B cell (primary cell): ENCODE results near the gene NLGN1. TPM values are rescaled to one million over a fixed set of nuclear protein-coding genes. Genes with fewer than 3 reads are reported as not detected.
"Not testable (repeated sequence)": the region's sequence is repeated elsewhere in the genome, so short reads cannot be mapped to it uniquely, and the experiment has no call there.

Experiments used
- ATAC-seq: fragments of 200-7000 bp; cut with Tn5 transposase; one replicate; pipeline ENCODE4 v1.10.0; 2021; ENCODE audit warnings: low read depth, mild to moderate bottlenecking, moderate number of reproducible peaks, moderate library complexity
- CTCF ChIA-PET: fragments of 350-600 bp; sonication (Branson Sonifier 250); formaldehyde crosslinking; loops from one replicate; lab custom pipeline; 2021; ENCODE audit warnings: antibody characterized with exemption, inconsistent platforms; lab: Charles Lee
- POLR2A ChIA-PET: fragments of 350-600 bp; sonication (Branson Sonifier 250); formaldehyde crosslinking; loops from one replicate; lab custom pipeline; 2021; ENCODE audit warnings: antibody characterized with exemption; lab: Charles Lee
- DNase-seq: peaks from one replicate; pipeline ENCODE4 v3.0.0; 2013
- H2AFZ ChIP-seq: 2 replicates; pipeline ENCODE4 v1.6.1; 2012; ENCODE audit warnings: mild to moderate bottlenecking, low read depth, low read length; ENCODE audit not compliant: insufficient read depth, poor library complexity, severe bottlenecking
- H3K27ac ChIP-seq, 2 donors: 1 replicate in 1 of 2; 2 replicates in 1 of 2; pipeline ENCODE4 v1.5.1; 2012 to 2013; ENCODE audit warnings: low read length in 2 of 2, mild to moderate bottlenecking in 2 of 2, moderate library complexity in 1 of 2
- H3K27me3 ChIP-seq, 4 experiments: fragments of 200-600 bp in 1 of 4; sonication (generic) in 1 of 4; replicated peaks in 1 of 4; 1 replicate in 2 of 4; 2 replicates in 2 of 4; pipeline versions ENCODE4 v1.6.1 to v1.7.0; 2013 to 2016; ENCODE audit warnings: low read length in 3 of 4, mild to moderate bottlenecking in 2 of 4, mixed read lengths in 1 of 4, moderate library complexity in 1 of 4; ENCODE audit not compliant: insufficient read depth in 4 of 4, control insufficient read depth in 3 of 4; ENCODE audit errors: control extremely low read depth in 1 of 4
- H3K36me3 ChIP-seq, 2 experiments: replicated peaks in 1 of 2; 1 replicate in 1 of 2; 2 replicates in 1 of 2; pipeline versions ENCODE4 v1.6.1 to v1.7.1; 2013; ENCODE audit warnings: low read length in 1 of 2; ENCODE audit not compliant: insufficient read depth in 2 of 2, control insufficient read depth in 1 of 2; ENCODE audit errors: control extremely low read depth in 1 of 2, extremely low read depth in 1 of 2
- H3K4me1 ChIP-seq, 2 donors: fragments of 200-600 bp in 1 of 2; sonication (generic) in 1 of 2; 1 replicate in 1 of 2; 2 replicates in 1 of 2; pipeline versions ENCODE4 v1.5.1 to v1.6.1; 2013 to 2017; ENCODE audit warnings: low read length in 2 of 2; ENCODE audit not compliant: control insufficient read depth in 2 of 2, insufficient read depth in 2 of 2
- H3K4me2 ChIP-seq: replicated peaks from 2 replicates; pipeline ENCODE3; 2012; ENCODE audit warnings: mild to moderate bottlenecking, low read depth, low read length; ENCODE audit not compliant: poor library complexity, severe bottlenecking
- H3K4me3 ChIP-seq, 5 experiments: fragments of 200-600 bp in 1 of 5; sonication (generic) in 1 of 5; 1 replicate in 3 of 5; 2 replicates in 2 of 5; pipeline versions ENCODE4 v1.5.1 to v1.7.0; 2011 to 2016; ENCODE audit warnings: low read length in 4 of 5, mild to moderate bottlenecking in 4 of 5, low read depth in 2 of 5, control low read depth in 1 of 5, moderate library complexity in 1 of 5; ENCODE audit not compliant: insufficient read depth in 1 of 5; ENCODE audit errors: control extremely low read depth in 1 of 5, extremely low read depth in 1 of 5
- H3K79me2 ChIP-seq: fragments of 200-600 bp; sonication (generic); one replicate; pipeline ENCODE4 v1.6.0; 2016; ENCODE audit warnings: low read length; ENCODE audit not compliant: control insufficient read depth, insufficient read depth
- H3K9ac ChIP-seq: fragments of 200-600 bp; sonication (generic); 2 replicates; pipeline ENCODE4 v1.6.1; 2017; ENCODE audit warnings: mild to moderate bottlenecking, low read length, moderate library complexity
- H3K9me3 ChIP-seq, 3 donors: one replicate each; pipeline versions ENCODE4 v1.6.1 to v1.7.1; 2013; ENCODE audit warnings: low read length in 2 of 3; ENCODE audit not compliant: control insufficient read depth in 2 of 3, insufficient read depth in 1 of 3; ENCODE audit errors: control extremely low read depth in 1 of 3
- H4K20me1 ChIP-seq: 2 replicates; pipeline ENCODE4 v1.6.0; 2012; ENCODE audit warnings: mild to moderate bottlenecking, low read length; ENCODE audit not compliant: insufficient read depth, control insufficient read depth, poor library complexity, severe bottlenecking
- H3K27ac Mint-ChIP-seq: one replicate; pipeline ENCODE4 v1.8.0; 2021; ENCODE audit warnings: mixed read lengths
- H3K27me3 Mint-ChIP-seq: one replicate; pipeline ENCODE4 v1.8.0; 2021; ENCODE audit warnings: mixed read lengths
- H3K4me1 Mint-ChIP-seq: one replicate; pipeline ENCODE4 v1.8.0; 2021; ENCODE audit warnings: mixed read lengths
- H3K4me3 Mint-ChIP-seq: one replicate; pipeline ENCODE4 v1.8.0; 2021; ENCODE audit warnings: mixed read lengths
- H3K9me3 Mint-ChIP-seq: one replicate; pipeline ENCODE4 v1.8.0; 2022; ENCODE audit warnings: mixed read lengths; ENCODE audit not compliant: insufficient read depth
- EZH2 ChIP-seq: IDR thresholded peaks from 2 replicates; pipeline ENCODE4 v1.6.1; 2012; ENCODE audit warnings: borderline replicate concordance, low read depth, mild to moderate bottlenecking, moderate library complexity, low read length; ENCODE audit not compliant: insufficient read depth, poor library complexity, severe bottlenecking
- WGBS: methylation state at CpG from one replicate; pipeline ENCODE4 v1.1.5; 2013; ENCODE audit warnings: missing lambda C conversion rate; ENCODE audit not compliant: insufficient coverage; 5-methylcytosine and 5-hydroxymethylcytosine counted together
- intact Hi-C: fragments of 100-400 bp; cut with micrococcal nuclease; formaldehyde crosslinking; loops from one replicate; pipeline ENCODE4 v1.10.0; 2022
- polyA plus RNA-seq: library from polyadenylated mRNA; depleted of rRNA; stranded (reverse); fragments of >200 nt; gene quantifications from 2 replicates; pipeline ENCODE4 v1.2.3, GENCODE V29; 2012
- total RNA-seq, 2 donors: library from RNA; stranded (reverse); fragments of 120-200 nt in 1 of 2; gene quantifications; 1 replicate in 1 of 2; 2 replicates in 1 of 2; pipeline versions ENCODE4 v1.2.3 to v1.2.4, GENCODE V29; 2013 to 2022
- TF ChIP-seq, protein P1 (sequence below): fragments of 200-600 bp; IDR thresholded peaks from one replicate; pipeline ENCODE4 v1.8.0; 2022; ENCODE audit warnings: antibody characterized with exemption, mild to moderate bottlenecking

The NLGN1 gene
- total and polyA plus RNA-seq, 2 donors (not counting 1 experiment from before 2014, with no cell fraction given): not detected

- intact Hi-C loops: no loop called here
- H3K4me1 Mint-ChIP-seq: no peaks in the 10 kb centered on the region
These were observed 41.5 kb downstream of the NLGN1 start for GRCh38 chr3:173439004-173439403.

GRCh38 chr3:173440514-173440913 is 43.0 kb downstream of the NLGN1 start:
- ATAC-seq: no peak
- WGBS: no CpG with 5 or more reads among the region's 3 CpGs
- no peaks in the 10 kb centered on the region for H3K79me2 ChIP-seq

More at GRCh38 chr3:173439004-173439403, 41.5 kb downstream of the NLGN1 start:
- Histone ChIP-seq H3K4me3 (no peak overlapping the region), H3K4me2 (no peak overlapping the region), H3K36me3 (no peaks in the 10 kb centered on the region), H3K27ac (no peak overlapping the region), H2AFZ (no peak overlapping the region), H3K9ac (no peak overlapping the region), H3K9me3 (no peaks in the 10 kb centered on the region), H3K79me2 (no peaks in the 10 kb centered on the region), H3K27me3 (no peaks in the 10 kb centered on the region), H3K4me1 (no peaks in the 10 kb centered on the region), H4K20me1 (no peaks in the 10 kb centered on the region)
- no peak for DNase-seq
- ChIA-PET CTCF (no interaction called here), POLR2A (no interaction called here)
- no CpG with 5 or more reads among the region's 1 CpG for WGBS
- TF ChIP-seq, protein P1, sequence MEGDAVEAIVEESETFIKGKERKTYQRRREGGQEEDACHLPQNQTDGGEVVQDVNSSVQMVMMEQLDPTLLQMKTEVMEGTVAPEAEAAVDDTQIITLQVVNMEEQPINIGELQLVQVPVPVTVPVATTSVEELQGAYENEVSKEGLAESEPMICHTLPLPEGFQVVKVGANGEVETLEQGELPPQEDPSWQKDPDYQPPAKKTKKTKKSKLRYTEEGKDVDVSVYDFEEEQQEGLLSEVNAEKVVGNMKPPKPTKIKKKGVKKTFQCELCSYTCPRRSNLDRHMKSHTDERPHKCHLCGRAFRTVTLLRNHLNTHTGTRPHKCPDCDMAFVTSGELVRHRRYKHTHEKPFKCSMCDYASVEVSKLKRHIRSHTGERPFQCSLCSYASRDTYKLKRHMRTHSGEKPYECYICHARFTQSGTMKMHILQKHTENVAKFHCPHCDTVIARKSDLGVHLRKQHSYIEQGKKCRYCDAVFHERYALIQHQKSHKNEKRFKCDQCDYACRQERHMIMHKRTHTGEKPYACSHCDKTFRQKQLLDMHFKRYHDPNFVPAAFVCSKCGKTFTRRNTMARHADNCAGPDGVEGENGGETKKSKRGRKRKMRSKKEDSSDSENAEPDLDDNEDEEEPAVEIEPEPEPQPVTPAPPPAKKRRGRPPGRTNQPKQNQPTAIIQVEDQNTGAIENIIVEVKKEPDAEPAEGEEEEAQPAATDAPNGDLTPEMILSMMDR: no peak
- no peak for TF ChIP-seq EZH2
- no peak overlapping the region for H3K4me3 Mint-ChIP-seq
- H3K27me3 Mint-ChIP-seq: no peaks in the 10 kb centered on the region
- ATAC-seq: no peak
- H3K27ac Mint-ChIP-seq: no peak overlapping the region
- peaks cover 5% of the 10 kb centered on the region for H3K9me3 Mint-ChIP-seq

DNA sequence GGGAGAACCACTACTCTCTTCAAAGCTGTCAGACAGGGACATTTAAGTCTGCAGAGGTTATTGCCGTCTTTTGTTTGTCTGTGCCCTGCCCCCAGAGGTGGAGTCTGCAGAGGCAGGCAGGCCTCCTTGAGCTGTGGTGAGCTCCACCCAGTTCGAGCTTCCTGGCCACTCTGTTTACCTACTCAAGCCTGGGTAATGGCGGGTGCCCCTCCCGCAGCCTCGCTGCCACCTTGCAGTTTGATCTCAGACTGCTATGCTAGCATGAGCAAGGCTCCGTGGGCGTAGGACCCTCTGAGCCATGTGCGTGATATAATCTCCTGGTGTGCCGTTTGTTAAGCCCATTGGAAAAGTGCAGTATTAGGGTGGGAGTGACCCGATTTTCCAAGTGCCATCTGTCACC is 54.0 kb downstream of the NLGN1 start:
- H3K36me3 ChIP-seq, H3K4me3 ChIP-seq, H3K4me1 ChIP-seq, H3K9ac ChIP-seq, H3K27me3 ChIP-seq, H2AFZ ChIP-seq, H3K27me3 Mint-ChIP-seq, CTCF ChIA-PET, H3K79me2 ChIP-seq, H3K9me3 Mint-ChIP-seq, H3K4me1 Mint-ChIP-seq, intact Hi-C loops, DNase-seq, H3K4me2 ChIP-seq, ATAC-seq, H4K20me1 ChIP-seq, H3K27ac ChIP-seq, H3K4me3 Mint-ChIP-seq, POLR2A ChIA-PET, H3K27ac Mint-ChIP-seq: not testable (repeated sequence)
- 94% methylated on average over 9 of the region's 10 CpGs for WGBS
- peaks cover 0 to 10% (median 0%) of the 10 kb centered on the region in 3 donors for H3K9me3 ChIP-seq

More at GRCh38 chr3:173440514-173440913, 43.0 kb downstream of the NLGN1 start:
- TF ChIP-seq EZH2: no peak
- TF ChIP-seq, protein P1: no peak
- Histone ChIP-seq H3K27ac (no peak overlapping the region), H3K27me3 (no peaks in the 10 kb centered on the region), H3K36me3 (no peaks in the 10 kb centered on the region), H3K4me3 (no peak overlapping the region), H3K9me3 (no peaks in the 10 kb centered on the region), H3K4me1 (no peaks in the 10 kb centered on the region), H2AFZ (no peak overlapping the region), H3K9ac (no peak overlapping the region), H4K20me1 (no peaks in the 10 kb centered on the region), H3K4me2 (no peak overlapping the region)
- intact Hi-C loops: no loop called here
- peaks cover 5% of the 10 kb centered on the region for H3K9me3 Mint-ChIP-seq
- ChIA-PET CTCF (no interaction called here), POLR2A (no interaction called here)
- no peak for DNase-seq
- no peaks in the 10 kb centered on the region for H3K4me1 Mint-ChIP-seq
- H3K27me3 Mint-ChIP-seq: no peaks in the 10 kb centered on the region
- no peak overlapping the region for H3K27ac Mint-ChIP-seq
- no peak overlapping the region for H3K4me3 Mint-ChIP-seq
